K562 (cell line): ENCODE data around the gene TRMT2A. TPM values are rescaled to one million over a fixed set of nuclear protein-coding genes. Genes with fewer than 3 reads are reported as not detected.

Experiments used
- HEY1 ChIP-seq: fragments of 250-450 bp; sonication (Bioruptor Pico); IDR thresholded peaks from 2 replicates; pipeline ENCODE4 v1.5.0; 2020; ENCODE audit warnings: mild to moderate bottlenecking, moderate library complexity, borderline replicate concordance
- HNRNPK ChIP-seq: fragments of 200-400 bp; formaldehyde crosslinking; IDR thresholded peaks from one replicate; pipeline ENCODE4 v1.6.1; 2018; ENCODE audit warnings: mild to moderate bottlenecking, low read depth, low read length; ENCODE audit not compliant: poor library complexity, severe bottlenecking
- LEF1 ChIP-seq: fragments of 450-650 bp; IDR thresholded peaks from 2 replicates; pipeline ENCODE4 v1.6.1; 2016; ENCODE audit warnings: mild to moderate bottlenecking
- MAFF ChIP-seq: IDR thresholded peaks from 2 replicates; pipeline ENCODE4 v1.6.1; 2012; ENCODE audit warnings: low read length, improper control_type of control experiment
- MCM2 ChIP-seq: fragments of 450-650 bp; IDR thresholded peaks from 2 replicates; pipeline ENCODE4 v1.6.1; 2017; ENCODE audit warnings: low read depth, mild to moderate bottlenecking
- MTA3 ChIP-seq: fragments of 450-650 bp; formaldehyde crosslinking; IDR thresholded peaks from 2 replicates; pipeline ENCODE4 v1.6.1; 2017; ENCODE audit warnings: mild to moderate bottlenecking, borderline replicate concordance
- NFATC3 ChIP-seq: fragments of 450-650 bp; IDR thresholded peaks from 2 replicates; pipeline ENCODE4 v1.6.1; 2017; ENCODE audit warnings: mild to moderate bottlenecking
- RAD51 ChIP-seq: fragments of 450-650 bp; IDR thresholded peaks from 2 replicates; pipeline ENCODE4 v1.7.1; 2016; ENCODE audit warnings: low read depth, mild to moderate bottlenecking, borderline replicate concordance
- SIRT6 ChIP-seq: IDR thresholded peaks from one replicate; pipeline ENCODE4 v1.6.1; 2012; ENCODE audit warnings: low read depth, mild to moderate bottlenecking, control low read depth, inconsistent platforms, low read length, moderate library complexity
- TEAD1 ChIP-seq, 2 experiments: fragments of 450-650 bp in 1 of 2; sonication (generic) in 1 of 2; formaldehyde crosslinking; IDR thresholded peaks; 2 replicates each; pipeline versions ENCODE4 v1.4.0 to v1.8.0; 2020 to 2022; ENCODE audit warnings: mild to moderate bottlenecking in 2 of 2, missing genetic modification reagents in 1 of 2
- ZBTB17 ChIP-seq: fragments of 450-650 bp; formaldehyde crosslinking; IDR thresholded peaks from 2 replicates; pipeline ENCODE4 v1.4.0; 2020; ENCODE audit warnings: mild to moderate bottlenecking
- ZNF311 ChIP-seq: fragments of 250-450 bp; sonication (Bioruptor Pico); IDR thresholded peaks from 2 replicates; pipeline ENCODE4 v1.4.0; 2020; ENCODE audit warnings: mild to moderate bottlenecking, moderate library complexity
- polyA plus RNA-seq, 8 experiments: library from polyadenylated mRNA; depleted of rRNA in 4 of 8; stranded (reverse) in 5 of 8; unstranded in 3 of 8; fragments of >200 nt; fragmentation: Nextera tagmentation in 2 of 8; fragmentation: Illumina TruSeq in 1 of 8; extraction: Ambion mirVana in 2 of 8; extraction: Trizol in 1 of 8; gene quantifications; 2 replicates each; pipeline versions ENCODE4 v1.2.1 to v1.2.3, GENCODE V29; 2011 to 2014; ENCODE audit warnings: inconsistent platforms in 1 of 8, missing spikeins in 1 of 8
- total RNA-seq, 7 experiments: library from RNA; depleted of rRNA in 6 of 7; stranded (reverse); fragments of >200 nt in 6 of 7; fragmentation: Illumina TruSeq in 2 of 7; extraction: Trizol in 2 of 7; gene quantifications; 2 replicates each; pipeline versions ENCODE4 v1.2.1 to v1.2.3, GENCODE V29; 2011 to 2021; ENCODE audit warnings: low replicate concordance in 1 of 7
- TF ChIP-seq, protein P1 (sequence below): fragments of 250-450 bp; sonication (Bioruptor Pico); IDR thresholded peaks from 2 replicates; pipeline ENCODE4 v1.4.0; 2020
- TF ChIP-seq, protein P2 (sequence below): fragments of 250-450 bp; sonication (Bioruptor Pico); IDR thresholded peaks from 2 replicates; pipeline ENCODE4 v1.8.0; 2022; ENCODE audit warnings: moderate library complexity, mild to moderate bottlenecking, inconsistent platforms
- TF ChIP-seq, protein P3 (sequence below): fragments of 150-350 bp; conservative IDR thresholded peaks from 2 replicates; pipeline ENCODE4 v1.6.1; 2014; ENCODE audit warnings: low read length
- TF ChIP-seq, protein P4 (sequence below): sonication (generic); formaldehyde crosslinking; IDR thresholded peaks from 2 replicates; pipeline ENCODE4 v1.8.1; 2023; ENCODE audit warnings: mild to moderate bottlenecking, missing genetic modification reagents

The TRMT2A gene
- total and polyA plus RNA-seq, 9 of the 15 experiments (the other 6 are each of a cell fraction or from before 2014, with no cell fraction given) = 1.6 to 265 (median 140) TPM

DNA sequence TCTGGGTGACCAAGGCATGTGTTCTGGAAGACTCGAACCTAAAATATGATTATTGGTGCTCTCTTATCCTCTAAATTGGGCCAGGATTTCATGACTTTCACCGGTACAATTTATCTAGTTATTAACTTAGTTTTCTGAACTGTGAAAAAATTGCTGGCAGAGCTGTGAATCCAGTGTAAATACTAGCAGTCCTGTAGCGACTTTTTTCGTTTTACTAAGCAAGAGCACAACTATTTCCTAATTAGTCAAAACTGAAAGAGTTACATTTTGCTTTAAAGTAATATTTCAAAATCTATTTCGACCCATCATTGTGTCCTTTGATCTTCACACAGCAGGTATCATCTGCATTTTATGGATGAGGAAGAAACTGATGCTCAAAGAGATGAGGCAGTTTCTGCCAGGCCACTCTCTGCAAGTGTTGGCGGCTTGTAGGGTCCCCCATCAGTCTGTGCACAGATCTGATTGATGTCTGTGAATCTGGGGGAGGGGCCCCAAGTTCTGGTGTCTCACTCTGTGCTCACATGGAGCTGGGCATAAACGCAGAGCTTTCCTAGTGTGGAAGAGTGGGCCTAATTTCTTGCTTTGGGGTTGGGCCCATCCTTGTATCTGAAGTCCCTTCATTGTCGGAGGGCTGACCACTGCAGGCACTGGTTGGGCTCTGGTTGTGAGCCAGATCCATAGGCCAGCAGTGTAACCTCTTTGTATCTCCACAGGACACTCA lies 1.4 kb upstream of the TRMT2A start (continued):
- TF ChIP-seq, protein P1, sequence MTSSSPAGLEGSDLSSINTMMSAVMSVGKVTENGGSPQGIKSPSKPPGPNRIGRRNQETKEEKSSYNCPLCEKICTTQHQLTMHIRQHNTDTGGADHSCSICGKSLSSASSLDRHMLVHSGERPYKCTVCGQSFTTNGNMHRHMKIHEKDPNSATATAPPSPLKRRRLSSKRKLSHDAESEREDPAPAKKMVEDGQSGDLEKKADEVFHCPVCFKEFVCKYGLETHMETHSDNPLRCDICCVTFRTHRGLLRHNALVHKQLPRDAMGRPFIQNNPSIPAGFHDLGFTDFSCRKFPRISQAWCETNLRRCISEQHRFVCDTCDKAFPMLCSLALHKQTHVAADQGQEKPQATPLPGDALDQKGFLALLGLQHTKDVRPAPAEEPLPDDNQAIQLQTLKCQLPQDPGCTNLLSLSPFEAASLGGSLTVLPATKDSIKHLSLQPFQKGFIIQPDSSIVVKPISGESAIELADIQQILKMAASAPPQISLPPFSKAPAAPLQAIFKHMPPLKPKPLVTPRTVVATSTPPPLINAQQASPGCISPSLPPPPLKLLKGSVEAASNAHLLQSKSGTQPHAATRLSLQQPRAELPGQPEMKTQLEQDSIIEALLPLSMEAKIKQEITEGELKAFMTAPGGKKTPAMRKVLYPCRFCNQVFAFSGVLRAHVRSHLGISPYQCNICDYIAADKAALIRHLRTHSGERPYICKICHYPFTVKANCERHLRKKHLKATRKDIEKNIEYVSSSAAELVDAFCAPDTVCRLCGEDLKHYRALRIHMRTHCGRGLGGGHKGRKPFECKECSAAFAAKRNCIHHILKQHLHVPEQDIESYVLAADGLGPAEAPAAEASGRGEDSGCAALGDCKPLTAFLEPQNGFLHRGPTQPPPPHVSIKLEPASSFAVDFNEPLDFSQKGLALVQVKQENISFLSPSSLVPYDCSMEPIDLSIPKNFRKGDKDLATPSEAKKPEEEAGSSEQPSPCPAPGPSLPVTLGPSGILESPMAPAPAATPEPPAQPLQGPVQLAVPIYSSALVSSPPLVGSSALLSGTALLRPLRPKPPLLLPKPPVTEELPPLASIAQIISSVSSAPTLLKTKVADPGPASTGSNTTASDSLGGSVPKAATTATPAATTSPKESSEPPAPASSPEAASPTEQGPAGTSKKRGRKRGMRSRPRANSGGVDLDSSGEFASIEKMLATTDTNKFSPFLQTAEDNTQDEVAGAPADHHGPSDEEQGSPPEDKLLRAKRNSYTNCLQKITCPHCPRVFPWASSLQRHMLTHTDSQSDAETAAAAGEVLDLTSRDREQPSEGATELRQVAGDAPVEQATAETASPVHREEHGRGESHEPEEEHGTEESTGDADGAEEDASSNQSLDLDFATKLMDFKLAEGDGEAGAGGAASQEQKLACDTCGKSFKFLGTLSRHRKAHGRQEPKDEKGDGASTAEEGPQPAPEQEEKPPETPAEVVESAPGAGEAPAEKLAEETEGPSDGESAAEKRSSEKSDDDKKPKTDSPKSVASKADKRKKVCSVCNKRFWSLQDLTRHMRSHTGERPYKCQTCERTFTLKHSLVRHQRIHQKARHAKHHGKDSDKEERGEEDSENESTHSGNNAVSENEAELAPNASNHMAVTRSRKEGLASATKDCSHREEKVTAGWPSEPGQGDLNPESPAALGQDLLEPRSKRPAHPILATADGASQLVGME = peak; percentile 77; the same call in 1 of the 2 replicates
- peak; percentile 88 for TF ChIP-seq NFATC3
- TF ChIP-seq, protein P2, sequence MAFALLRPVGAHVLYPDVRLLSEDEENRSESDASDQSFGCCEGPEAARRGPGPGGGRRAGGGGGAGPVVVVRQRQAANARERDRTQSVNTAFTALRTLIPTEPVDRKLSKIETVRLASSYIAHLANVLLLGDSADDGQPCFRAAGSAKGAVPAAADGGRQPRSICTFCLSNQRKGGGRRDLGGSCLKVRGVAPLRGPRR (CRISPR knock-in tag) = peak; percentile 85; the same call in 1 of the 2 replicates
- peak; percentile 75; the same call in 1 of the 2 replicates for TF ChIP-seq ZBTB17 (CRISPR knock-in tag)
- no peak for TF ChIP-seq MTA3
- peak in 1 of 2 experiments; percentile 46; a peak in 1 of 4 replicates for TF ChIP-seq TEAD1 (CRISPR knock-in tag; IDR thresholded peaks at IDR 0.05)
- no peak for TF ChIP-seq MCM2
- no peak for TF ChIP-seq HNRNPK
- TF ChIP-seq HEY1 (CRISPR knock-in tag) = no peak
- no peak for TF ChIP-seq LEF1
- TF ChIP-seq, protein P3, sequence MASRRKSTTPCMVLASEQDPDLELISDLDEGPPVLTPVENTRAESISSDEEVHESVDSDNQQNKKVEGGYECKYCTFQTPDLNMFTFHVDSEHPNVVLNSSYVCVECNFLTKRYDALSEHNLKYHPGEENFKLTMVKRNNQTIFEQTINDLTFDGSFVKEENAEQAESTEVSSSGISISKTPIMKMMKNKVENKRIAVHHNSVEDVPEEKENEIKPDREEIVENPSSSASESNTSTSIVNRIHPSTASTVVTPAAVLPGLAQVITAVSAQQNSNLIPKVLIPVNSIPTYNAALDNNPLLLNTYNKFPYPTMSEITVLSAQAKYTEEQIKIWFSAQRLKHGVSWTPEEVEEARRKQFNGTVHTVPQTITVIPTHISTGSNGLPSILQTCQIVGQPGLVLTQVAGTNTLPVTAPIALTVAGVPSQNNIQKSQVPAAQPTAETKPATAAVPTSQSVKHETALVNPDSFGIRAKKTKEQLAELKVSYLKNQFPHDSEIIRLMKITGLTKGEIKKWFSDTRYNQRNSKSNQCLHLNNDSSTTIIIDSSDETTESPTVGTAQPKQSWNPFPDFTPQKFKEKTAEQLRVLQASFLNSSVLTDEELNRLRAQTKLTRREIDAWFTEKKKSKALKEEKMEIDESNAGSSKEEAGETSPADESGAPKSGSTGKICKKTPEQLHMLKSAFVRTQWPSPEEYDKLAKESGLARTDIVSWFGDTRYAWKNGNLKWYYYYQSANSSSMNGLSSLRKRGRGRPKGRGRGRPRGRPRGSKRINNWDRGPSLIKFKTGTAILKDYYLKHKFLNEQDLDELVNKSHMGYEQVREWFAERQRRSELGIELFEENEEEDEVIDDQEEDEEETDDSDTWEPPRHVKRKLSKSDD = 0 out of 2 replicates have a peak, but pooled peaks have one; percentile 25
- TF ChIP-seq RAD51 = no peak
- no peak for TF ChIP-seq SIRT6
- TF ChIP-seq ZNF311 (CRISPR knock-in tag) = 0 out of 2 replicates have a peak, but pooled peaks have one; percentile 41
- TF ChIP-seq, protein P4, sequence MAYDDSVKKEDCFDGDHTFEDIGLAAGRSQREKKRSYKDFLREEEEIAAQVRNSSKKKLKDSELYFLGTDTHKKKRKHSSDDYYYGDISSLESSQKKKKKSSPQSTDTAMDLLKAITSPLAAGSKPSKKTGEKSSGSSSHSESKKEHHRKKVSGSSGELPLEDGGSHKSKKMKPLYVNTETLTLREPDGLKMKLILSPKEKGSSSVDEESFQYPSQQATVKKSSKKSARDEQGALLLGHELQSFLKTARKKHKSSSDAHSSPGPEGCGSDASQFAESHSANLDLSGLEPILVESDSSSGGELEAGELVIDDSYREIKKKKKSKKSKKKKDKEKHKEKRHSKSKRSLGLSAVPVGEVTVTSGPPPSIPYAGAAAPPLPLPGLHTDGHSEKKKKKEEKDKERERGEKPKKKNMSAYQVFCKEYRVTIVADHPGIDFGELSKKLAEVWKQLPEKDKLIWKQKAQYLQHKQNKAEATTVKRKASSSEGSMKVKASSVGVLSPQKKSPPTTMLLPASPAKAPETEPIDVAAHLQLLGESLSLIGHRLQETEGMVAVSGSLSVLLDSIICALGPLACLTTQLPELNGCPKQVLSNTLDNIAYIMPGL (CRISPR knock-in tag) = peak; percentile 59; the same call in 1 of the 2 replicates
- TF ChIP-seq MAFF = 0 out of 2 replicates have a peak, but pooled peaks have one; percentile 8
